Left lobe of liver (tissue), 2 donors: ENCODE results near the gene HAT1. TPM values are rescaled to one million over a fixed set of nuclear protein-coding genes. Genes with fewer than 3 reads are reported as not detected.
"Not testable (repeated sequence)": the region's sequence is repeated elsewhere in the genome, so short reads cannot be mapped to it uniquely, and the experiment has no call there.

Experiments
- ATAC-seq: fragments of 200-7000 bp; cut with Tn5 transposase; one replicate; pipeline ENCODE4 v1.9.1; 2020; ENCODE audit warnings: mild to moderate bottlenecking, moderate library complexity
- DNase-seq: peaks from one replicate; pipeline ENCODE4 v3.0.0-alpha.2; 2020; ENCODE audit warnings: low spot score
- total RNA-seq: library from RNA; stranded (reverse); gene quantifications from one replicate; pipeline ENCODE4 v1.2.1, GENCODE V29; 2021
- donor health status: DM: no; HTN: no; CAD: no; lungs with moderate emphysema.
- donor health status: DM: no; HTN: yes; CAD: no.

HAT1 gene
- 8.2 TPM for total RNA-seq

- ATAC-seq (peak; percentile 99), DNase-seq (peak; percentile 98)
Measured at GRCh38 chr2:171922230-171923022, at the start of gene HAT1. TSS of gene HAT1 (plus strand) at chr2:171922461. CDS start at chr2:171922501, 40 bp downstream.

- ATAC-seq (no peak), DNase-seq (no peak)
Measured at GRCh38 chr2:171874517-171874916, 47.7 kb upstream of the HAT1 start.

GRCh38 chr2:171874963-171875362, 47.3 kb upstream of the HAT1 start:
- no peak for DNase-seq

GRCh38 chr2:171878481-171878993, 43.7 kb upstream of the HAT1 start:
- ATAC-seq: no peak
- DNase-seq: no peak

More at GRCh38 chr2:171874963-171875362, 47.3 kb upstream of the HAT1 start:
- ATAC-seq: no peak

- DNase-seq (no peak), ATAC-seq (no peak)
Measured at GRCh38 chr2:171879865-171880264, 42.4 kb upstream of the HAT1 start.

- no peak for DNase-seq
- no peak for ATAC-seq
Measured at GRCh38 chr2:171880774-171881173, 41.5 kb upstream of the HAT1 start.

GRCh38 chr2:171882089-171882769, 40.0 kb upstream of the HAT1 start:
- DNase-seq (no peak), ATAC-seq (no peak)

GRCh38 chr2:171883275-171883893, 38.9 kb upstream of the HAT1 start:
- no peak for DNase-seq
- ATAC-seq: no peak

- DNase-seq (no peak), ATAC-seq (no peak)
Measured at GRCh38 chr2:171889333-171889732, 32.9 kb upstream of the HAT1 start.

- ATAC-seq (no peak), DNase-seq (no peak)
Measured at GRCh38 chr2:171889808-171890207, 32.5 kb upstream of the HAT1 start.

GRCh38 chr2:171893196-171893823, 29.0 kb upstream of the HAT1 start:
- ATAC-seq: peak; percentile 54
- DNase-seq: no peak

GRCh38 chr2:171893824-171894611, 28.2 kb upstream of the HAT1 start, which contains the start of gene SLC25A12:
TSS of gene SLC25A12 (minus strand) at chr2:171894244. CDS start at chr2:171894214, 30 bp downstream.
- ATAC-seq (peak; percentile 96), DNase-seq (peak; percentile 71)

- DNase-seq (no peak), ATAC-seq (no peak)
Measured at GRCh38 chr2:171894612-171894947, 27.7 kb upstream of the HAT1 start.

- ATAC-seq (no peak), DNase-seq (no peak)
Measured at GRCh38 chr2:171895786-171896185, 26.5 kb upstream of the HAT1 start.

GRCh38 chr2:171899623-171900282, 22.5 kb upstream of the HAT1 start:
- ATAC-seq, DNase-seq: not testable (repeated sequence)

- DNase-seq (no peak), ATAC-seq (no peak)
Measured at GRCh38 chr2:171902840-171903420, 19.3 kb upstream of the HAT1 start.

- ATAC-seq (no peak), DNase-seq (no peak)
Measured at GRCh38 chr2:171908235-171908634, 14.0 kb upstream of the HAT1 start.

- DNase-seq (no peak), ATAC-seq (no peak)
Measured at GRCh38 chr2:171909266-171909665, 13.0 kb upstream of the HAT1 start.

- no peak for DNase-seq
- no peak for ATAC-seq
Measured at GRCh38 chr2:171910494-171910893, 11.8 kb upstream of the HAT1 start.
